MCF 10A (cell line): ENCODE results near the gene PFDN2. TPM values are rescaled to one million over a fixed set of nuclear protein-coding genes. Genes with fewer than 3 reads are reported as not detected.
A peak's percentile ranks its signal among the peaks of the same experiment; 100 is the strongest.

Source experiments
- BruUV-seq: library from RNA; stranded (reverse); fragments of 400-500 nt; replicated peaks from 2 replicates; lab custom pipeline; 2021; lab: Mats Ljungman, UMichigan
- CTCF ChIA-PET: fragments of 300-600 bp; sonication (Branson Sonifier 250); formaldehyde crosslinking; extraction: SDS; loops from one replicate; lab custom pipeline; 2021; ENCODE audit warnings: antibody characterized with exemption, inconsistent platforms; lab: Yijun Ruan, JAX
- POLR2A ChIA-PET: fragments of 300-600, 350-650 bp; sonication (Branson Sonifier 250); formaldehyde crosslinking; extraction: SDS; loops from one replicate; lab custom pipeline; 2020; ENCODE audit warnings: antibody characterized with exemption, inconsistent platforms; lab: Yijun Ruan, JAX
- DNase-seq: peaks from one replicate; pipeline ENCODE4 v3.0.0-alpha.2; 2018; ENCODE audit not compliant: unreplicated experiment
- H3K27ac Mint-ChIP-seq: one replicate; pipeline ENCODE4 v1.8.0; 2022; ENCODE audit warnings: mild to moderate bottlenecking, low read depth, mixed read lengths; ENCODE audit not compliant: unreplicated experiment
- H3K27me3 Mint-ChIP-seq: one replicate; pipeline ENCODE4 v1.8.0; 2022; ENCODE audit warnings: mixed read lengths; ENCODE audit not compliant: insufficient read depth, unreplicated experiment
- H3K36me3 Mint-ChIP-seq: one replicate; pipeline ENCODE4 v1.8.0; 2022; ENCODE audit warnings: mild to moderate bottlenecking, moderate library complexity, mixed read lengths; ENCODE audit not compliant: insufficient read depth, unreplicated experiment
- H3K4me1 Mint-ChIP-seq: one replicate; pipeline ENCODE4 v1.8.0; 2022; ENCODE audit warnings: mixed read lengths; ENCODE audit not compliant: insufficient read depth, unreplicated experiment
- H3K4me3 Mint-ChIP-seq: one replicate; pipeline ENCODE4 v1.8.0; 2022; ENCODE audit warnings: mild to moderate bottlenecking, moderate library complexity, mixed read lengths; ENCODE audit not compliant: unreplicated experiment
- H3K9me3 Mint-ChIP-seq: one replicate; pipeline ENCODE4 v1.8.0; 2022; ENCODE audit warnings: mixed read lengths; ENCODE audit not compliant: unreplicated experiment
- intact Hi-C: fragments of 100-400 bp; cut with micrococcal nuclease; formaldehyde crosslinking; loops from 2 replicates; pipeline ENCODE4 v1.14.1; 2022
- total RNA-seq: library from RNA; stranded (reverse); gene quantifications from 2 replicates; pipeline ENCODE4 v1.2.3, GENCODE V29; 2022
- TF ChIP-seq, protein P1 (sequence below): fragments of 200-600 bp; IDR thresholded peaks from one replicate; pipeline ENCODE4 v1.8.0; 2022; ENCODE audit warnings: antibody characterized with exemption, mild to moderate bottlenecking; ENCODE audit not compliant: unreplicated experiment

PFDN2 gene
- total RNA-seq, 1 experiment from 2014 or later = 514 TPM

DNA sequence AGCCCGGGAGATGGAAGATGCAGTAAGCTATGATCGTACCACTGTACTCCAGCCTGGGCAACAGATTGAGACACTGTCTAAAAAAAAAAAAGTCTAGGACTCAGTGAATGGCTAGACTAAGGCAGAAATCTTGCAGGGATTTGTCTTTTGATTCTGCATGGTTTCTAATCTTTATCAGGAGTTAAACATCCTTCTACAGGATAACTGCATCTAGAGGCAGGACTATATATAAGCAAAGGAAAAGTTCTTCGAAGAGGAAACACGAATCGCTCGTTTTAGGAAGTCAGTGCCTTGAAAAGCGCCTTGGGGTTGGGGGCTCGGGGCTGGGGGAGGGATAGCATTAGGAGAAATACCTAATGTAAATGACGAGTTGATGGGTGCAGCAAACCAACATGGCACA, 35.3 kb upstream of the PFDN2 start:
- CTCF ChIA-PET = interaction anchor here (0.6 to 2.2 kb wide), 4 partner anchors 13 to 65 kb away, joined by 3 to 5 read pairs (median 4); partner anchors contain the start of gene PPOX
- POLR2A ChIA-PET = interaction anchor here (0.6 to 9.6 kb wide), 20 partner anchors 9 to 648 kb away, joined by 3 to 210 read pairs (median 6); partner anchors contain the start of genes B4GALT3, DEDD, F11R and NDUFS2

DNA sequence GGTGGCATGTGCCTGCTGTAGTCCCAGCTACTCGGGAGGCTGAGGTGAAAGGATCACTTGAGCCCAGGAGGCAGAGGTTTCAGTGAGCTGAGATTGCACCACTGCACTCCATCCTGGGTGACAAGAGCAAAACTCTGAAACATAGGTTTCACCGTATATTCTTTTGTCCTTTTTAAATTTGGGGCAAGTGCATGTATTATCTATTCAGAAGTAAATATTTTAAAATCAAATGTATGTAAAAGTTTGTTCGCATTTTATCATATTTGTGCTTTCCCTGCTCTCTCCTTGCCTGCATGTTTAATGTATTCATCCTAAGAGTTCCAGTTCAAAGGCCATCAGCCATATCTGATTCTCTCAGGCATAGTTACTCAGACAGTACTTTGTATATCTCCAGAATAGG, 28.0 kb upstream of the PFDN2 start:
- no TSS peak for BruUV-seq
- H3K36me3 Mint-ChIP-seq = peaks cover 6% of the 10 kb centered on the region

More for the DNA sequence above, 35.3 kb upstream of the PFDN2 start:
- TF ChIP-seq, protein P1, sequence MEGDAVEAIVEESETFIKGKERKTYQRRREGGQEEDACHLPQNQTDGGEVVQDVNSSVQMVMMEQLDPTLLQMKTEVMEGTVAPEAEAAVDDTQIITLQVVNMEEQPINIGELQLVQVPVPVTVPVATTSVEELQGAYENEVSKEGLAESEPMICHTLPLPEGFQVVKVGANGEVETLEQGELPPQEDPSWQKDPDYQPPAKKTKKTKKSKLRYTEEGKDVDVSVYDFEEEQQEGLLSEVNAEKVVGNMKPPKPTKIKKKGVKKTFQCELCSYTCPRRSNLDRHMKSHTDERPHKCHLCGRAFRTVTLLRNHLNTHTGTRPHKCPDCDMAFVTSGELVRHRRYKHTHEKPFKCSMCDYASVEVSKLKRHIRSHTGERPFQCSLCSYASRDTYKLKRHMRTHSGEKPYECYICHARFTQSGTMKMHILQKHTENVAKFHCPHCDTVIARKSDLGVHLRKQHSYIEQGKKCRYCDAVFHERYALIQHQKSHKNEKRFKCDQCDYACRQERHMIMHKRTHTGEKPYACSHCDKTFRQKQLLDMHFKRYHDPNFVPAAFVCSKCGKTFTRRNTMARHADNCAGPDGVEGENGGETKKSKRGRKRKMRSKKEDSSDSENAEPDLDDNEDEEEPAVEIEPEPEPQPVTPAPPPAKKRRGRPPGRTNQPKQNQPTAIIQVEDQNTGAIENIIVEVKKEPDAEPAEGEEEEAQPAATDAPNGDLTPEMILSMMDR = no peak
- Mint-ChIP-seq H3K4me3 (peak overlapping the region; percentile 92), H3K9me3 (no peaks in the 10 kb centered on the region), H3K4me1 (peaks cover 12% of the 10 kb centered on the region), H3K27ac (peak overlapping the region; percentile 100), H3K36me3 (peaks cover 19% of the 10 kb centered on the region), H3K27me3 (no peaks in the 10 kb centered on the region)
- DNase-seq = no peak
- BruUV-seq = no TSS peak
- intact Hi-C loops = no loop called here

DNA sequence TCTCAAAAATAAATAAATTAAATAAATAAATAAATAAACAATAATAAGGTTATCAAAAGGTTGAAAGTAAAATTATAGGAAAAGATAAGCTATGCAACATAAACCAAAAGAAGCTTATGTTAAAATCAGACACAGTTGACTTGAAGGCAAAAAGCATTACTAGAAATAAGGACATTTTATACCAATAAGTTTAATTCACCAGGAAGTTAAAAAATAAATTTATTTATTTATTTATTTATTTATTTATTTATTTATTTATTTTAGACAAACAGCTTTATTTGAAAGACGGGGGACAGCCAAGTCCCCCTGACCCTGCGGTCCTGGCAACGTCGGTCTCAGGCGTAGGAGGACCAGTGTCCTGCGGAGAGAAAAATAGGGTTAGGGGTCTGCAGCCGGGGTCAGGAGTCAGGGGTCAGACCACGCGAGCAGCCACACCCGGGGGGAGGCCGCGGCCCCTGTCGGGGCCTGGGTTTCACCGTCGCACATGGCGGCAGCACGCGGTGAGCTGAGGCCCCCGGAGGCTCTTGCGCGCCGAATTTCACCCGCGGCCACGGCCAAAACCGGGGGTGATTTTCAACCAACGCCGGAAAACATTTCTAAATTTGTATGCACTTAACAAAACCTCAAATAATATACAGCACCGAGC, 23.0 kb upstream of the PFDN2 start:
- Mint-ChIP-seq H3K27ac (no peak overlapping the region), H3K36me3 (peaks cover 27% of the 10 kb centered on the region), H3K4me3 (no peak overlapping the region), H3K9me3 (no peaks in the 10 kb centered on the region), H3K27me3 (no peaks in the 10 kb centered on the region), H3K4me1 (no peaks in the 10 kb centered on the region)
- no TSS peak for BruUV-seq
- TF ChIP-seq, protein P1 = no peak
- POLR2A ChIA-PET = interaction anchor here (0.6 to 11.8 kb wide), 13 partner anchors 9 to 241 kb away, joined by 3 to 210 read pairs (median 3); partner anchors contain the start of genes DEDD, F11R, NIT1 and PFDN2
- DNase-seq = no peak
- CTCF ChIA-PET = interaction anchor here (0.6 to 7.3 kb wide), 21 partner anchors 9 to 1038 kb away, joined by 3 to 53 read pairs (median 4); partner anchors contain the start of genes KLHDC9, NIT1, PFDN2 and PPOX
- intact Hi-C loops = no loop called here

More for the DNA sequence above, 28.0 kb upstream of the PFDN2 start:
- Mint-ChIP-seq H3K9me3 (no peaks in the 10 kb centered on the region), H3K27ac (no peak overlapping the region), H3K4me1 (no peaks in the 10 kb centered on the region), H3K4me3 (no peak overlapping the region), H3K27me3 (no peaks in the 10 kb centered on the region)
- TF ChIP-seq, protein P1 = no peak
- CTCF ChIA-PET = interaction anchor here (0.6 kb wide), 1 partner anchor 658 kb away, joined by 3 read pairs; no protein-coding TSS in a partner anchor
- DNase-seq = no peak
- POLR2A ChIA-PET = interaction anchor here (1.4 kb wide), 1 partner anchor 13 kb away, joined by 7 read pairs; the partner anchor contains the start of gene DEDD
- intact Hi-C loops = no loop called here

DNA sequence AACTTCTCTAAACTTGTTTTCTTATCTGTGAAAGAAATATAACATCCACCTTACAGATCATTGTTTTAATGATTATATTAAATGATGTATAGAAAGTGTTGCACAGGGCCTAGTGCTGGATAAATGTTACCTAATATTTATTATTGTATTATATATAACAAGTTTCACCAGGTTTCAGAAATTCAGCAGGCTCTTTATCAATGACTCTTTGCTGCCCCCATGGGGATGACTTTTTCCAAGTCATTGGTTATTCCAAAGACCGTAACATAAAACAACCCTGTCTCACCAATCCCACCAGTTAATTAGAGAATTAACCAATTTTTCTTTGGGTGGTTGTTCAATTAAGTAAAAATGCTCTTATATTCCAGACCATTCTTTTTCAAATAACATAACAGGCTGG, 21.9 kb upstream of the PFDN2 start:
- H3K9me3 Mint-ChIP-seq = no peaks in the 10 kb centered on the region
- H3K4me1 Mint-ChIP-seq = peaks cover 4% of the 10 kb centered on the region
- peak; percentile 77 for DNase-seq
- H3K27ac Mint-ChIP-seq = no peak overlapping the region
- H3K36me3 Mint-ChIP-seq = peaks cover 37% of the 10 kb centered on the region
- H3K4me3 Mint-ChIP-seq = no peak overlapping the region
- ChIA-PET CTCF (interaction anchor here (0.6 to 7.3 kb wide), 28 partner anchors 10 to 414 kb away, joined by 3 to 53 read pairs (median 6); partner anchors contain the start of genes B4GALT3, KLHDC9, NIT1 and PFDN2), POLR2A (interaction anchor here (0.6 to 11.8 kb wide), 5 partner anchors 9 to 872 kb away, joined by 3 to 210 read pairs (median 3); partner anchors contain the start of genes NIT1, PFDN2 and UFC1)
- no peaks in the 10 kb centered on the region for H3K27me3 Mint-ChIP-seq
- TF ChIP-seq, protein P1 = peak; percentile 64
- no TSS peak for BruUV-seq
- intact Hi-C loops = loop anchor here (1.0 to 10.0 kb wide), 4 partner anchors 42 to 146 kb away; partner anchors contain the start of gene USF1
